Kasumi-1 (cell line): ENCODE measurements around the gene GAGE12C.
"Not testable (repeated sequence)": the region's sequence is repeated elsewhere in the genome, so short reads cannot be mapped to it uniquely, and the experiment has no call there.

ENCODE experiments used
- DNase-seq, 2 experiments: peaks; one replicate each; lab custom pipeline; 2025; lab: John Stamatoyannopoulos, UW

GAGE12C gene

GRCh38 chrX:49531877-49532276 lies at the start of gene GAGE12C:
Gene GAGE12C (plus strand): TSS chrX:49532177. CDS start chrX:49533332, 1,155 bp downstream.
- not testable (repeated sequence) for DNase-seq

- DNase-seq, result not testable (repeated sequence)
Observed at GRCh38 chrX:49541433-49541832, 9.5 kb downstream of the GAGE12C start, which contains the start of gene GAGE12D. Gene GAGE12D (plus strand): TSS chrX:49541733. CDS start chrX:49542888, 1,155 bp downstream.

- DNase-seq, result not testable (repeated sequence)
Observed at GRCh38 chrX:49550989-49551388, 19.0 kb downstream of the GAGE12C start, which contains the start of gene GAGE12E. Gene GAGE12E (plus strand): TSS chrX:49551289. CDS start chrX:49552444, 1,155 bp downstream.

GRCh38 chrX:49560542-49560941 lies 28.6 kb downstream of the GAGE12C start, which contains the start of gene GAGE12F:
Gene GAGE12F (plus strand): TSS chrX:49560842. CDS start chrX:49561997, 1,155 bp downstream.
- DNase-seq, result not testable (repeated sequence)

DNA sequence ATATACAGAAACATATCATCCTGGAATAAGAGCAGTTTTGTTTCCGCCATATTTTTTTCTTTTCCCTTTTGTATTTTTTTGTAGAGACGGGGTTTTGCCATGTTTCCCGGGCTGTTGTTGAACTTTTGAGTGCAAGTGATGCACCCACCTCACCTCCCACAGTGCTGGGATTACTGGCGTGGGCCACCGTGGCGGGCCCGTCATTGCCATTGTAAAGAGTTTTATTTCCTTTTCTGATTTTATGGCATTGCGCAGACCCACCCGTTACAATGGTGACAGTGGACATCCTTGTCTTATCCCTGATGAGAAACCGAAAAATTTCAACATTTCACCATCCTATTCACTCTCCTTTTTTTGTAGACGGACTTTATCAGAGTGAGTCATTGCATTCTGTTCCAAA lies 36.8 kb downstream of the GAGE12C start:
- not testable (repeated sequence) for DNase-seq

- DNase-seq, result not testable (repeated sequence)
Observed at GRCh38 chrX:49569152-49569551, 37.2 kb downstream of the GAGE12C start.

GRCh38 chrX:49570100-49570499 lies 38.1 kb downstream of the GAGE12C start, which contains the start of gene GAGE12G:
Gene GAGE12G (plus strand): TSS chrX:49570400. CDS start chrX:49571555, 1,155 bp downstream.
- not testable (repeated sequence) for DNase-seq

- DNase-seq, result not testable (repeated sequence)
Observed at GRCh38 chrX:49579649-49580048, 47.7 kb downstream of the GAGE12C start, which contains the start of gene GAGE12H. Gene GAGE12H (plus strand): TSS chrX:49579949. CDS start chrX:49581104, 1,155 bp downstream.
